CD4-positive, alpha-beta T cell (primary cell): ENCODE measurements around the gene ATP2B3. TPM values are rescaled to one million over a fixed set of nuclear protein-coding genes. Genes with fewer than 3 reads are reported as not detected.

Experiments
- ATAC-seq: fragments of 200-7000 bp; cut with Tn5 transposase; one replicate; pipeline ENCODE4 v1.10.0; 2022; ENCODE audit warnings: mild to moderate bottlenecking; ENCODE audit not compliant: poor library complexity
- CTCF ChIA-PET: fragments of 350-600 bp; sonication (Branson Sonifier 250); formaldehyde crosslinking; loops from one replicate; lab custom pipeline; 2021; ENCODE audit warnings: antibody characterized with exemption, inconsistent platforms; lab: Charles Lee
- POLR2A ChIA-PET: fragments of 350-600 bp; sonication (Branson Sonifier 250); formaldehyde crosslinking; loops from one replicate; lab custom pipeline; 2021; ENCODE audit warnings: antibody characterized with exemption, inconsistent platforms; lab: Charles Lee
- DNase-seq, 14 experiments: peaks; one replicate each; pipeline ENCODE4 v3.0.0-alpha.2; 2013 to 2020; ENCODE audit warnings: mixed read lengths in 2 of 14
- H3K27ac ChIP-seq, 2 donors: one replicate each; pipeline versions ENCODE4 v1.5.1 to v1.7.0; 2013; ENCODE audit warnings: low read length in 2 of 2, low read depth in 1 of 2, mild to moderate bottlenecking in 1 of 2
- H3K27me3 ChIP-seq, 2 experiments: 1 replicate in 1 of 2; 2 replicates in 1 of 2; pipeline versions ENCODE4 v1.6.1 to v1.7.0; 2013; ENCODE audit warnings: low read length in 2 of 2, control low read depth in 1 of 2, mild to moderate bottlenecking in 1 of 2, moderate library complexity in 1 of 2; ENCODE audit not compliant: insufficient read depth in 2 of 2, control insufficient read depth in 1 of 2
- H3K36me3 ChIP-seq: one replicate; pipeline ENCODE4 v1.6.1; 2013; ENCODE audit warnings: low read length, control low read depth; ENCODE audit not compliant: insufficient read depth
- H3K4me1 ChIP-seq: one replicate; pipeline ENCODE4 v1.6.1; 2013; ENCODE audit warnings: low read length, control low read depth; ENCODE audit not compliant: insufficient read depth
- H3K4me3 ChIP-seq: one replicate; pipeline ENCODE4 v1.5.1; 2013; ENCODE audit warnings: mild to moderate bottlenecking, low read length, moderate library complexity
- H3K9me3 ChIP-seq, 2 experiments: 1 replicate in 1 of 2; 2 replicates in 1 of 2; pipeline versions ENCODE4 v1.6.1 to v1.7.0; 2013; ENCODE audit warnings: low read length in 2 of 2, mild to moderate bottlenecking in 2 of 2, control low read depth in 1 of 2, moderate library complexity in 1 of 2; ENCODE audit not compliant: control insufficient read depth in 1 of 2, insufficient read depth in 1 of 2
- H3K27ac Mint-ChIP-seq: one replicate; pipeline ENCODE4 v1.8.0; 2020; ENCODE audit warnings: mixed read lengths
- H3K27me3 Mint-ChIP-seq: one replicate; pipeline ENCODE4 v1.8.0; 2021; ENCODE audit warnings: mixed read lengths
- H3K36me3 Mint-ChIP-seq: one replicate; pipeline ENCODE4 v1.8.0; 2021; ENCODE audit warnings: low read depth, mixed read lengths
- H3K4me1 Mint-ChIP-seq: one replicate; pipeline ENCODE4 v1.8.0; 2021; ENCODE audit warnings: low read depth, mixed read lengths
- H3K4me3 Mint-ChIP-seq: one replicate; pipeline ENCODE4 v1.8.0; 2020; ENCODE audit warnings: mild to moderate bottlenecking, mixed read lengths
- H3K9me3 Mint-ChIP-seq: one replicate; pipeline ENCODE4 v1.8.0; 2020; ENCODE audit warnings: mixed read lengths
- CTCF ChIP-seq: fragments of 200-600 bp; IDR thresholded peaks from one replicate; pipeline ENCODE4 v1.8.0; 2022; ENCODE audit warnings: antibody characterized with exemption, mild to moderate bottlenecking
- intact Hi-C, 2 experiments: fragments of 100-400 bp; cut with DNase I in 1 of 2; cut with micrococcal nuclease in 1 of 2; formaldehyde crosslinking; loops; one replicate each; pipeline versions ENCODE4 v1.15.1 to v1.9.0; 2023 to 2025; cut with DNase I, micrococcal nuclease
- total RNA-seq, 174 experiments: library from RNA in 2 of 174; stranded (reverse) in 2 of 174; gene quantifications; one replicate each; pipeline ENCODE4 v1.2.3 and lab custom pipeline; 2021 to 2026

ATP2B3 gene
- total RNA-seq, 2 experiments from 2014 or later = not detected

- peaks cover 6% of the 10 kb centered on the region for H3K4me1 Mint-ChIP-seq
- H3K27me3 ChIP-seq = no peaks in the 10 kb centered on the region
- ATAC-seq (no peak), DNase-seq (no peak)
- intact Hi-C loops = no loop called here
- no peaks in the 10 kb centered on the region for H3K9me3 ChIP-seq
- POLR2A ChIA-PET = no interaction called here
- TF ChIP-seq CTCF = no peak
- H3K9me3 Mint-ChIP-seq = no peaks in the 10 kb centered on the region
- no peaks in the 10 kb centered on the region for H3K36me3 ChIP-seq
- no peak overlapping the region for H3K4me3 ChIP-seq
- peak overlapping the region; percentile 51 for H3K4me3 Mint-ChIP-seq
- no peak overlapping the region for H3K27ac ChIP-seq
- H3K4me1 ChIP-seq = peaks cover 23% of the 10 kb centered on the region
- CTCF ChIA-PET = no interaction called here
- H3K27ac Mint-ChIP-seq = no peak overlapping the region
- H3K36me3 Mint-ChIP-seq = no peaks in the 10 kb centered on the region
- H3K27me3 Mint-ChIP-seq = no peaks in the 10 kb centered on the region
Observed at GRCh38 chrX:153475751-153476281, 41.6 kb upstream of the ATP2B3 start.

- intact Hi-C loops = no loop called here
- Histone ChIP-seq H3K27ac (no peak overlapping the region), H3K4me3 (no peak overlapping the region), H3K9me3 (no peaks in the 10 kb centered on the region), H3K27me3 (no peaks in the 10 kb centered on the region), H3K4me1 (peaks cover 15% of the 10 kb centered on the region), H3K36me3 (no peaks in the 10 kb centered on the region)
- Mint-ChIP-seq H3K9me3 (no peaks in the 10 kb centered on the region), H3K27me3 (no peaks in the 10 kb centered on the region), H3K4me3 (no peak overlapping the region), H3K4me1 (no peaks in the 10 kb centered on the region), H3K36me3 (no peaks in the 10 kb centered on the region), H3K27ac (no peak overlapping the region)
- DNase-seq = no peak
- TF ChIP-seq CTCF = no peak
- ATAC-seq = no peak
- POLR2A ChIA-PET = no interaction called here
- CTCF ChIA-PET = no interaction called here
Observed at GRCh38 chrX:153476666-153477363, 40.6 kb upstream of the ATP2B3 start.

- intact Hi-C loops = no loop called here
- no peak overlapping the region for H3K4me3 Mint-ChIP-seq
- no peaks in the 10 kb centered on the region for H3K36me3 ChIP-seq
- no peak for TF ChIP-seq CTCF
- H3K4me1 Mint-ChIP-seq = no peaks in the 10 kb centered on the region
- ATAC-seq (no peak), DNase-seq (no peak)
- H3K27me3 Mint-ChIP-seq = no peaks in the 10 kb centered on the region
- H3K27ac Mint-ChIP-seq = no peak overlapping the region
- H3K4me1 ChIP-seq = peaks cover 15% of the 10 kb centered on the region
- H3K36me3 Mint-ChIP-seq = no peaks in the 10 kb centered on the region
- CTCF ChIA-PET = no interaction called here
- no peaks in the 10 kb centered on the region for H3K27me3 ChIP-seq
- H3K9me3 ChIP-seq = no peaks in the 10 kb centered on the region
- H3K9me3 Mint-ChIP-seq = no peaks in the 10 kb centered on the region
- POLR2A ChIA-PET = no interaction called here
- H3K27ac ChIP-seq = no peak overlapping the region
- no peak overlapping the region for H3K4me3 ChIP-seq
Observed at GRCh38 chrX:153477364-153477857, 40.0 kb upstream of the ATP2B3 start.
